Activated gamma-delta T cell (primary cell): ENCODE results near the gene NEK5.
"Not testable (repeated sequence)": the region's sequence is repeated elsewhere in the genome, so short reads cannot be mapped to it uniquely, and the experiment has no call there.

ENCODE experiments used
- DNase-seq: peaks from one replicate; lab custom pipeline; 2025; lab: John Stamatoyannopoulos, UW

The NEK5 gene

GRCh38 chr13:52070929-52071523 lies 57.8 kb downstream of the NEK5 start:
- DNase-seq, result no peak

GRCh38 chr13:52067237-52067636 lies 61.6 kb downstream of the NEK5 start:
- no peak for DNase-seq

GRCh38 chr13:52061587-52061986 lies 67.3 kb downstream of the NEK5 start:
- no peak for DNase-seq

- not testable (repeated sequence) for DNase-seq
Measured at GRCh38 chr13:52061064-52061463, 67.8 kb downstream of the NEK5 start.

GRCh38 chr13:52053460-52053859 lies 75.4 kb downstream of the NEK5 start:
- DNase-seq, result no peak

GRCh38 chr13:52051400-52051799 lies 77.5 kb downstream of the NEK5 start:
- no peak for DNase-seq

GRCh38 chr13:52048516-52048915 lies 80.4 kb downstream of the NEK5 start:
- no peak for DNase-seq

- no peak for DNase-seq
Measured at GRCh38 chr13:52047463-52047862, 81.4 kb downstream of the NEK5 start.

- no peak for DNase-seq
Measured at GRCh38 chr13:52043675-52044074, 85.2 kb downstream of the NEK5 start.

GRCh38 chr13:52036037-52036436 lies 92.8 kb downstream of the NEK5 start:
- no peak for DNase-seq

GRCh38 chr13:52034616-52035226 lies 94.2 kb downstream of the NEK5 start:
- DNase-seq, result no peak

- DNase-seq, result no peak
Measured at GRCh38 chr13:52033039-52033438, 95.8 kb downstream of the NEK5 start.

GRCh38 chr13:52030401-52030800 lies 98.5 kb downstream of the NEK5 start:
- DNase-seq, result not testable (repeated sequence)

GRCh38 chr13:52029569-52029968 lies 99.3 kb downstream of the NEK5 start:
- DNase-seq, result no peak

GRCh38 chr13:52027832-52028231 lies 101.0 kb downstream of the NEK5 start:
- DNase-seq, result no peak

- no peak for DNase-seq
Measured at GRCh38 chr13:52026246-52026626, 102.6 kb downstream of the NEK5 start.

- no peak for DNase-seq
Measured at GRCh38 chr13:52025475-52026245, 103.2 kb downstream of the NEK5 start.

GRCh38 chr13:52024481-52024880 lies 104.4 kb downstream of the NEK5 start, which contains the start of gene UTP14C:
UTP14C (plus strand) TSS chr13:52024691; CDS start chr13:52028805, 4,114 bp downstream.
- DNase-seq, result no peak

GRCh38 chr13:52022356-52022755 lies 106.5 kb downstream of the NEK5 start:
- no peak for DNase-seq

- no peak for DNase-seq
Measured at GRCh38 chr13:52020191-52020590, 108.7 kb downstream of the NEK5 start.

GRCh38 chr13:52016296-52016695 lies 112.6 kb downstream of the NEK5 start:
- DNase-seq, result no peak

GRCh38 chr13:52012512-52012836 lies 116.4 kb downstream of the NEK5 start:
- DNase-seq, result no peak
